Breast epithelium (tissue), 4 donors: ENCODE data around the gene TRPM2. TPM values are rescaled to one million over a fixed set of nuclear protein-coding genes. Genes with fewer than 3 reads are reported as not detected.

ENCODE experiments used
- DNase-seq, 2 donors: peaks; one replicate each; pipeline ENCODE4 v3.0.0-alpha.2; 2019; ENCODE audit warnings: low spot score in 2 of 2
- H3K27ac ChIP-seq, 2 donors: fragments of 200-600 bp; sonication (generic) in 1 of 2; one replicate each; pipeline ENCODE4 v1.5.1; 2016 to 2019; ENCODE audit warnings: mild to moderate bottlenecking in 1 of 2
- H3K27me3 ChIP-seq, 2 donors: fragments of 200-600 bp; sonication (generic) in 1 of 2; one replicate each; pipeline versions ENCODE4 v1.5.1 to v1.6.0; 2017 to 2019; ENCODE audit warnings: control low read depth in 1 of 2, mild to moderate bottlenecking in 1 of 2
- H3K36me3 ChIP-seq: fragments of 200-600 bp; one replicate; pipeline ENCODE4 v1.5.1; 2019
- H3K4me1 ChIP-seq, 2 donors: fragments of 200-600 bp; sonication (generic); one replicate each; pipeline ENCODE4 v1.5.1; 2016 to 2019; ENCODE audit warnings: control low read depth in 1 of 2
- H3K4me3 ChIP-seq, 3 donors: fragments of 200-600 bp; sonication (generic); 1 replicate in 2 of 3; 2 replicates in 1 of 3; pipeline ENCODE4 v1.5.1; 2016 to 2019; ENCODE audit warnings: mild to moderate bottlenecking in 3 of 3, moderate library complexity in 2 of 3
- H3K9me3 ChIP-seq, 2 donors: fragments of 200-600 bp; sonication (generic) in 1 of 2; one replicate each; pipeline ENCODE4 v1.5.1; 2016 to 2019; ENCODE audit warnings: control low read depth in 1 of 2
- POLR2A ChIP-seq: fragments of 450-650 bp; IDR thresholded peaks from one replicate; pipeline ENCODE4 v1.6.1; 2016; ENCODE audit warnings: antibody characterized with exemption, mild to moderate bottlenecking, moderate library complexity
- POLR2AphosphoS5 ChIP-seq, 3 donors: sonication (generic); formaldehyde crosslinking; IDR thresholded peaks; one replicate each; pipeline ENCODE4 v1.6.1; 2017; ENCODE audit warnings: antibody characterized with exemption in 3 of 3
- intact Hi-C: fragments of 100-400 bp; cut with DNase I; formaldehyde crosslinking; loops from one replicate; pipeline ENCODE4 v1.15.1; 2023; ENCODE audit warnings: low total_unique reads
- total RNA-seq, 3 donors: library from RNA; depleted of rRNA; stranded (reverse); fragments of >200 nt; gene quantifications; one replicate each; pipeline ENCODE4 v1.1.0, GENCODE V29; 2016
- TF ChIP-seq, protein P1 (sequence below), 3 donors: fragments of 450-650 bp; IDR thresholded peaks; one replicate each; pipeline ENCODE4 v1.5.1; 2016 to 2017; ENCODE audit warnings: antibody characterized with exemption in 3 of 3, mild to moderate bottlenecking in 3 of 3, moderate library complexity in 3 of 3

Gene TRPM2
- total RNA-seq, 3 donors from 2014 or later = 4.3 to 7.9 (median 7.2) TPM

DNA sequence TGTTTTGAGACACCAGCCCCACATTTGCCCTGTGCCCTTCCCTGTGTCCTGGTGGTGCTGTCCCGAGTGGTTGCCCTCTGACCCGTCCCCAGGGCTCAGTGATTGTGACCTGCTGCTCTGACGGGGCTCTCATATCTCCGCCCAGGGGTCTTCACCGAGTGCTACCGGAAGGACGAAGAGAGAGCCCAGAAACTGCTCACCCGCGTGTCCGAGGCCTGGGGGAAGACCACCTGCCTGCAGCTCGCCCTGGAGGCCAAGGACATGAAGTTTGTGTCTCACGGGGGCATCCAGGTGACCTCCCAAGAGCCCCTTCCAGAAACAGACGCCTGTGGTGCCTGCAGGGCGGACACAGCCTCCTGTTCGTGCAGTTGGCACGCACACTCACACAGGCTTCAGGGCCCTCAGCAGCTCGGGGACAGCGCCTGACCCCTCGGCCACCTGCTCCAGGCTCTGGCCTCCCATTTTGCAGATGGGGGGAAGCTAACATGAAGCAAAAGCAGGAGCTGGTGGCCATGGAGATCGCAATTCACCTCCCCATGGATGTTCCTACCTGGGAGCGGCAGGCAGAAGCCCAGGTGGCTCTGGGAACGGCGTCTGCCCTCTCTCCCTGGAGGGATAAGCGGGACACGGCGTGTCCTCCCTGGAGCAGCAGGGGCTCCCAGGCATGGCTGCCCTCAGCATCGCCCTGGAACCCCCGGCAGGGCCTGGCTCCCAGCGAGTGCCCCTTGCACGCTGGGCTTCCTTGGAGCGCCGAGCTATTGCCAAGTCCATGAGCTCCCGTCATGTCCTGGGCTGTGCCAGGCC, 45.9 kb downstream of the TRPM2 start:
- no peak for TF ChIP-seq POLR2AphosphoS5 (IDR thresholded peaks at IDR 0.05)
- TF ChIP-seq, protein P1, sequence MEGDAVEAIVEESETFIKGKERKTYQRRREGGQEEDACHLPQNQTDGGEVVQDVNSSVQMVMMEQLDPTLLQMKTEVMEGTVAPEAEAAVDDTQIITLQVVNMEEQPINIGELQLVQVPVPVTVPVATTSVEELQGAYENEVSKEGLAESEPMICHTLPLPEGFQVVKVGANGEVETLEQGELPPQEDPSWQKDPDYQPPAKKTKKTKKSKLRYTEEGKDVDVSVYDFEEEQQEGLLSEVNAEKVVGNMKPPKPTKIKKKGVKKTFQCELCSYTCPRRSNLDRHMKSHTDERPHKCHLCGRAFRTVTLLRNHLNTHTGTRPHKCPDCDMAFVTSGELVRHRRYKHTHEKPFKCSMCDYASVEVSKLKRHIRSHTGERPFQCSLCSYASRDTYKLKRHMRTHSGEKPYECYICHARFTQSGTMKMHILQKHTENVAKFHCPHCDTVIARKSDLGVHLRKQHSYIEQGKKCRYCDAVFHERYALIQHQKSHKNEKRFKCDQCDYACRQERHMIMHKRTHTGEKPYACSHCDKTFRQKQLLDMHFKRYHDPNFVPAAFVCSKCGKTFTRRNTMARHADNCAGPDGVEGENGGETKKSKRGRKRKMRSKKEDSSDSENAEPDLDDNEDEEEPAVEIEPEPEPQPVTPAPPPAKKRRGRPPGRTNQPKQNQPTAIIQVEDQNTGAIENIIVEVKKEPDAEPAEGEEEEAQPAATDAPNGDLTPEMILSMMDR (IDR thresholded peaks at IDR 0.05) = no peak
- no peak for TF ChIP-seq POLR2A
- H3K9me3 ChIP-seq = no peaks in the 10 kb centered on the region
- no peak overlapping the region for H3K4me3 ChIP-seq
- intact Hi-C loops = no loop called here
- H3K36me3 ChIP-seq = no peaks in the 10 kb centered on the region
- H3K4me1 ChIP-seq = no peaks in the 10 kb centered on the region
- no peak overlapping the region for H3K27ac ChIP-seq
- no peak for DNase-seq
- peaks cover 0 to 22% of the 10 kb centered on the region in 2 donors for H3K27me3 ChIP-seq

DNA sequence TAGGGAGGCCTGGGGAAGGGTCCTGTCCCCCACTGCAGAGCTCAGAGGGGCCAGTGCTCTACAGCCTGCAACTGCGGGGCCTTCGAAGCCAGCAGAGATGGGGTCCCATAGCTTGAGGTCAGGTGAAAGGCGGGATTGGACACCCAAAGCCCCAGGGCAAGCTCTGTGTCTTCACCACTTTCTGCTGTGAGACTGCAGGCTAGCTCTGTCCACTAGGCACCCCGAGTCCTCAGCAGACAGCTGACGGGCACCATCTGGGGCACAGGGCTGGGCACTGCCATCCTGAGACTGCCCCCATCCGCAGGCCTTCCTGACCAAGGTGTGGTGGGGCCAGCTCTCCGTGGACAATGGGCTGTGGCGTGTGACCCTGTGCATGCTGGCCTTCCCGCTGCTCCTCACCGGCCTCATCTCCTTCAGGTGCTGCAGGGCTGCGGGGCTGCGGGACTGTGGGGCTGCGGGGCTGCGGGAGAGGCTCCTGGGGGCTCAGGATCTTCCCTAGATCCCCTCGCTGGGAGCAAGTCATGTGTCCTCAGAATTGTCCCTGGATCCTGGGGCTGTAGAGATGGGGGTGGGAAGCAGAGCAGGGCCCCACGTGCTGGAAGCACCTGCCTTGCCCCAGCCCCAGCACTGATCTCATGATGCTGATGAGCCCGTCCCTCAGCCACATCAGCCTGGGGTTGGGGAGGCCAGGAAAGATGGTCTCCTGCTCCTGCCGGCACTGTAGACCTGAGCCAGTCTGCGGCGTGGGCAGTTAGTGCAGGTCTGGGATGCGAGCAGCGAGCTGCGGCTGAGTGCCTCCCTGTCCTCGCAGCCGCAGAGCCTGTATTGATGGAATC, 46.8 kb downstream of the TRPM2 start:
- peaks cover 0 to 14% of the 10 kb centered on the region in 2 donors for H3K27me3 ChIP-seq
- no peak for TF ChIP-seq POLR2A
- H3K36me3 ChIP-seq = no peaks in the 10 kb centered on the region
- DNase-seq = no peak
- intact Hi-C loops = no loop called here
- H3K9me3 ChIP-seq = no peaks in the 10 kb centered on the region
- no peaks in the 10 kb centered on the region for H3K4me1 ChIP-seq
- H3K4me3 ChIP-seq = no peak overlapping the region
- no peak overlapping the region for H3K27ac ChIP-seq

DNA sequence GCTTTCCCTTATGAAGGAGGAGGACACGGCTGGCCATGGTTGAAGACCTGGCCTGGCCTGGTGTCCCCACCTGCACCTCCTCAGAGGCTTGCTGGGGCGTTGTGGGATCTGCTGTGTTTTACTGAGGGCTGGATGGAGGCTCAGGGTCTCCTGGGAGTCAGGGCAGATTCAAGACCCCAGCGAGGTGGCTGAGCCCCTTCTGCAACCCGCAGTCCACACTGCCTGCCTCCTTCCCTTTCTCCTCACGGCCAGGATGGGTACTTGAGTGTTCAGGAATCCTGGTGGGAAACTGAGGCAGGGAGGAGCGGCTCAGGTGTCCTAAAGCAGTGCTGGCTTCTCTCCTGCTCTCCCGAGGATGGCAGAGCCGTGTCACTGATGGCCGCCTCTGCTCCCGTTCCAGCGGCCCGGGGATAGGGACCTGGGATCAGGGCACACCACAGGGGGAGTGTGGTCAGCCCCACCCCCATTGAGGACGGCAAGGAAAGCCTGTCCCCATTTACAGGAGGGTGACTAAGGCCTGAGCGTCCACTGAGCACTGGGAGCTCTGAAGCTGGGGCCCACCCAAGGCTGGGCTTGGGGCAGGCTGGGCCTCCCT, 47.5 kb downstream of the TRPM2 start:
- no peak for DNase-seq
- TF ChIP-seq POLR2A (no peak), POLR2AphosphoS5 (IDR thresholded peaks at IDR 0.05) (no peak)
- TF ChIP-seq, protein P1 (IDR thresholded peaks at IDR 0.05) = no peak
- Histone ChIP-seq H3K27me3 (peaks cover 0 to 12% of the 10 kb centered on the region in 2 donors), H3K36me3 (no peaks in the 10 kb centered on the region), H3K4me1 (no peaks in the 10 kb centered on the region), H3K27ac (no peak overlapping the region), H3K4me3 (no peak overlapping the region), H3K9me3 (no peaks in the 10 kb centered on the region)
- intact Hi-C loops = no loop called here

DNA sequence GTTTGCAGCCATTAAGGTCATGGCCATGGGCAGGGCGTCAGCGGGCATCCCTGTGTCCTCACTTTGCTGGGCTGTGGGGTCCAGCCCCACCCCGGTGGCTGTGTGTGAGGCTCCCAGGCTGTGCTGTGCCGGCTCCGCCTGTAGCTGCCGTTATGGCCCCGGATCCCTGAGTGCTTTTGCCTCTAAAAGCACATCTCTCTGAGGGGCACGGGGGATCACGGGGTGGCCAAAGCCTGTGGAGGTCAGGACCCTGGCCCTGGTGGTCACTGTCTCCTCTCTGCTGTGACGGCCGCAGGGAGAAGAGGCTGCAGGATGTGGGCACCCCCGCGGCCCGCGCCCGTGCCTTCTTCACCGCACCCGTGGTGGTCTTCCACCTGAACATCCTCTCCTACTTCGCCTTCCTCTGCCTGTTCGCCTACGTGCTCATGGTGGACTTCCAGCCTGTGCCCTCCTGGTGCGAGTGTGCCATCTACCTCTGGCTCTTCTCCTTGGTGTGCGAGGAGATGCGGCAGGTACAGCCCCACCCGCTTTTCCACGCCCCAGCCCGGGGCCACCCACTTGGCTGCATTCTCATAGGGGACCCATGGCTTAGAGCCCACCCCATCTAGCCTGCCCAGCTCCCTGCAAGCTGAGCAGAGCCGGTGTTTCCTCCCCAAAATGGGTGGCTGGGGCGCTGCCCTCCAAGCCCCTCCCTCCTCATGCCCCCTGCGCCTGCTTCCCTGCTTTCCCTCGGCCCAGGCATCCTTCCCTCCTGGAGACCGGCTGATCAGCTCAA, 48.2 kb downstream of the TRPM2 start:
- TF ChIP-seq, protein P1 (IDR thresholded peaks at IDR 0.05) = no peak
- TF ChIP-seq POLR2AphosphoS5 (IDR thresholded peaks at IDR 0.05) (no peak), POLR2A (no peak)
- no peaks in the 10 kb centered on the region for H3K9me3 ChIP-seq
- no peak for DNase-seq
- H3K4me3 ChIP-seq = no peak overlapping the region
- H3K36me3 ChIP-seq = no peaks in the 10 kb centered on the region
- intact Hi-C loops = no loop called here
- H3K27me3 ChIP-seq = peaks cover 0 to 12% of the 10 kb centered on the region in 2 donors
- H3K27ac ChIP-seq = no peak overlapping the region
- no peaks in the 10 kb centered on the region for H3K4me1 ChIP-seq
